ENCODE data around the gene GMEB1.

DNA sequence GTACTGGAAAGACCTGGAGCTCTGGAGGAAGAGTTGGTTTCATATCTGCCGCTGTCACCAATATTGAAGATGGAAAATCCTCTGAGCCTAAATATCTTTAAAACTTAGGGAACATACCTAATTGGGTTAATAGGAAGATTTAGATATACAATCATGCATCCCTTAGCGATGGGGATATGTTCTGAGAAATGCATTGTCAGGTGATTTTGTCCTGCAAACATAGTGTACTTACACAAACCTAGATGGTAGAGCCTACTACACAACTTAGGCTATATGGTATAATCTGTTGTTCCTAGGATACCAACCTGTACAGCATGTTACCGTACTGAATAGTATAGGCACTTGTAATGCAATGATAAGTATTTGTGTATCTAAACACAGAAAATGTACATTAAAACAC lies 90.7 kb downstream of the GMEB1 start:
- no peak for TF ChIP-seq MAX (IDR thresholded peaks at IDR 0.05)
- no peak for TF ChIP-seq REST (IDR thresholded peaks at IDR 0.05; ENCODE audit: low read depth)
- no peak for TF ChIP-seq TEAD4 (IDR thresholded peaks at IDR 0.05)
- no peak for TF ChIP-seq CREB1 (IDR thresholded peaks at IDR 0.05; ENCODE audit: low read depth)
- no peak for TF ChIP-seq FOXM1 (IDR thresholded peaks at IDR 0.05; ENCODE audit: borderline replicate concordance, low read depth)
- TF ChIP-seq EP300 (IDR thresholded peaks at IDR 0.05; ENCODE audit: borderline replicate concordance), result no peak
- TF ChIP-seq CEBPB (IDR thresholded peaks at IDR 0.05), result no peak
